HG03095 (cell line): ENCODE data around the gene KLF12.

Experiments
- ATAC-seq: cut with Tn5 transposase; IDR thresholded peaks from one replicate; pipeline ENCODE4 v1.9.1; 2021; ENCODE audit warnings: moderate library complexity; ENCODE audit not compliant: unreplicated experiment

The KLF12 gene

DNA sequence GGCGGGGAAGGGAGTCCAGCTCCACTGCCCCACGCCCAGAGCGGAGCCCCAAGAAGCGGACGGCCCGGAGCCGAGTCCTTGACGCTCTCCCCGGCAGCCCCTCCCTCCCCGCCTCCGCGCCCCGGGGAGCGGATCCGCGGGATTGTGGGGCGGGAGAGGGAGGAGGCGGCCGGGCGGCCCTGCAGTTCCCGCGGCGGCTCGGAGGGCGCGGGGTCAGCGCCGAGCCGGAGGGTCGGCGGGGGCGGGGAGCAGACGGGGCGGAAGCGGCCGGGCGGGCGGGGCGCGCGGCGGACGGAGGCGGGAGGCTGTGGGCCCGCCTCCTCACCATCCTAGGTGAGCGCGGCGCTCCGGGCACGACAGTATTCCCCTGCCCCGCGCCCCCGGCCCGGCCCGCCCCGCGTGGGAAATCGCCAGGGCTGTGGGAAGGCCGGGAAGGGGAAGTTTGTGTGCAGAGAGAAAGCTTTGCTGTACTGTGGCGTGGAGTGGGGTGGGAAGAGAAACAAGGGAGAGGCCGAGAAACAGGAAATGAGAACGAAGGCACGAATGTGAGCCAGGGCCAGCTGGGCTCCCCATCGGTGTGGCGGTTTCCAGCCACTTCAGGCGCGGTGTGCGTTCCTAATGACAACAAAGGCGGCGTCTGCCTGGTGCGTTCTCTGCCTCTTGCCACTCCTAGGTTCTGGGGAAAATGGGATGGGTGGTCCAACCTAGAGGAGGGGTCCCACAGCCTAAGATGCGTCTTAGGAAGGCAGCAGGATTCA, 1.3 kb upstream of the KLF12 start:
- peak; percentile 43 for ATAC-seq

DNA sequence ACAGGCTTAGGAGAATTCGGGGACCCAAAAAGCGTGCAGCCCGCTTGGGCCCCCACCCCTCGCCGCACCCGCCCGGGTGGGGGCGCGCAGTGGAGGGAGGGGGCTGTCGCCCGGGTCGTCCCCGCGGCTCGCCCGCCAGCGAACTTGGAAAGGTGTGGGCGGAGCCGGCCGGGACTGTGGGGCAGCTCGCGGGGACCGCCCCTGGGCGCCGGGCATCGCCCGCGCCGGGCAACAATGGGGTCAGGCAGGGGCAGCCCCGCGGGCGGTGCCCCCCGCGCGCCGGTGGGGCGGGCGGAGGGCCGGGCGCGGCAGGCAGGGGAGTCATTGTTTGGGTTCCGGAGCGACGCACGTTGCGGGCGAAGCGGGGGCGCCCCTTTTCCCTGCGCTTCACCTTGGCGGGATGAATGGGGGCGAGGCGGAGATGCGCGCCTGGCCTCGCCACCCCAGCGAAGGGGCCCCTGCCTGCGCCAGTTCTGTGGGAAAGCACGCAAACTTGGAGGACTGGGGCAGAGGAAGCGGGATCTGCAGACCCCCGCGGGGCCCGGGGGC, 647 bp upstream of the KLF12 start:
- ATAC-seq: peak; percentile 13

DNA sequence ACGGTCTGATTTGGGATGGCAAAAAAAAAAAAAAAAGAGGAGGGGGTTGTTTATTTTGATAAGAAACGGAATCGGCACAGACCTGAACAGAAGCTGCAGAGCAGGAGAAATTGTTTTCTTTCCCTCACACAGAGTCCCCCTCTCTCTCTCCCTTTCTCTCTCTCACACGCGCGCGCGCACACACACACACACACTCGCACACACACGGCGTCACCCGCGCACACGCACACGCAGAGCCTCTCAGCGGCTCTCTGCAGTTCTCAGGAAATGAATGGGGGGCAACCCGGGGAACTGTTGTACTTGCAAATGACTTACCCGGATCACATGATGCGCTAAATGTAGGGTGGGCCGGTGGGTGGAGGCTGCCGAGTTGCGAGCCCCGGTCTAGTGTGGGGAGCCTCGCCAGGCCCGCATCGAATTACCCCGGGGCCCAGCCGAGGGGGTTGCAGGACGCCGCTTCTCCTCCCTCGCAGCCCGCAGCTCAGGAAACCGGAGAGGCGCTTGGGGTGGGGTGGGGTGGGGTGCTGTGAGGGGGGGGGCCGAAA, 475 bp downstream of the KLF12 start:
- ATAC-seq: peak; percentile 44

DNA sequence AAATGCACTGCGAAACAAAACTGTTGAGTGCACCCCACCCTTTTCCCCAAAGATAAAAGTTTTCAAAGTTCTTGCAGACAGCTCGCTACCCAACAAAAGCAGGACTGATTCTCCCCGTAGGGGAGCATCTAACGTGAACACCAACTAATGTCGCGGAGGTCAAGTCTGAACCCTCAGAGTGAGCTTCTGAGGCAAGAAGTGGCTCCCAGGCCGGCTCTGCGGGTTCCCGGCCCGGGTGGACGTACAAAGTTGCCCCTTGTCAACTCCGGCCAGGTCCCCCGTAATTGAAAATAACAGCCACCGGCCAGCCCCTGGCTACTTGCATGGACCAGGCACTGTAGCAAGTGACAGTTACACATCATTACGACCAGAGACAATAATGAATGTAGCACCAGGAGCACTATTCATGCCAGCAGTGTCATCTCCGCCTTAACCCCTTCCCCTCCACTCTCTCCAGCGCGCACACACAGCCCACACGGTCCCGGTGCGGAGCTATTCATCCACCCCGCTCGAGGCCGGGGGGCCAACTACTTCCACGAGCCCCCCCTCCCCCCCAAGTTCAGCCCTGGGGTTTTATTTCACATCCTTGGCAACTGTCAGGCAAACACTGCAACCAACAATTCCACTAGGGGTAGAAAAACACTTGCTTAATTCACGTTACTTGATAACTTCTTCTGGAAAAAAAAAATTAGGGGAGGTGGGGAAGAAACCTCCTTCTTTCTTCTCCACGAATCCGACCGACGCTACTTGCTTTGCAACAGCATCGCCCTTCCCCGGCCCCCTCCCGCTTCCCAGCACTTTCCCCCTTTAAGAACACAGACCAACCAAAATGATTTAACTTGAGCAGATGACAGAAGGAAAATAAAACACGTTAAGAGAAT, 1.2 kb downstream of the KLF12 start:
- ATAC-seq: no peak

DNA sequence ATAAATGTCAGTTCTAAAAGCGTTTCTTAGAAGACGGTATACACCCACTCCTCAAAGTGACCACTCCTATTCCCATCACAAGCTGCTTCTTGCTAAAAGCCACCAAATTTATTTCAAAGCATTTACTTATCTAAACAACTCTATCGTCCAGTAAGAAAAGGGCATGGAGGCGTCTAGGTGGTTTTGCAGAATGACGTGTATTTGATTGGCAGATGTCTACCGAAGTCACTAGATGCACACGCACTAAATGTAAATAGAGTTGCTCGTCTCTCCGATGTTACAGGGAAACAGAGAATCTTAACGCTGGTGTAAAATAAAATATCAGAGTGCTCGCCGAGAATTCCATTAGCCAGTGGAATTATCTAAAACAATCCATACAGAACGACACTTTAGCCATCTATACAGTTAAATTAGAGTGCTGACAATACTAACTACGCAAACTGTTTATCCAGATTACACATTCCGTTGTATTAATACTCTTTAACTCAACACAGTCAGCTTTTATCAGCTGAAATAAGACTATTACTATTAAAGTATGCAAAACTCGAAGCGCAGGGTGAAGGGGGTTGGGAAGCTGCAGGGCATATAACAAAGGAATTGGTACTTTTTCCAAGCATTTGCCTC, 1.9 kb downstream of the KLF12 start:
- no peak for ATAC-seq

DNA sequence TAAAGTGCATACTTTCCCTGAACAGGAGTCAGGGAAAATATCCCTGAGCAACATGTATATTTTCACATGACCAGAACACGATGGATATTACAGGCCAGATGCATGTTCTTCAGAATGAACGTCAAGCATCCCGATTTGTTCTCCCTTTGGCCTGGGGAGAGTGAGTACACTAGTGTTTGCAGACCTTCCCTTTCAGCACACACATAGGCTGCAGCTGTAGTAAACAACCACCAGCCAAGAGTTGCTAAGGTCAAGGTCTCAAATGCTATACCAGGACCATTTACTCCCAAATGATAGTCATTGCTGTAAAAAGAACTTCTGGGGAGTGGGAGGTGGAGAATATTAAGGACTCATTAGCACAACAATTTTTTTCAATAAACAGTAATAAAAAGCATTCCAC, 3.0 kb downstream of the KLF12 start:
- no peak for ATAC-seq

DNA sequence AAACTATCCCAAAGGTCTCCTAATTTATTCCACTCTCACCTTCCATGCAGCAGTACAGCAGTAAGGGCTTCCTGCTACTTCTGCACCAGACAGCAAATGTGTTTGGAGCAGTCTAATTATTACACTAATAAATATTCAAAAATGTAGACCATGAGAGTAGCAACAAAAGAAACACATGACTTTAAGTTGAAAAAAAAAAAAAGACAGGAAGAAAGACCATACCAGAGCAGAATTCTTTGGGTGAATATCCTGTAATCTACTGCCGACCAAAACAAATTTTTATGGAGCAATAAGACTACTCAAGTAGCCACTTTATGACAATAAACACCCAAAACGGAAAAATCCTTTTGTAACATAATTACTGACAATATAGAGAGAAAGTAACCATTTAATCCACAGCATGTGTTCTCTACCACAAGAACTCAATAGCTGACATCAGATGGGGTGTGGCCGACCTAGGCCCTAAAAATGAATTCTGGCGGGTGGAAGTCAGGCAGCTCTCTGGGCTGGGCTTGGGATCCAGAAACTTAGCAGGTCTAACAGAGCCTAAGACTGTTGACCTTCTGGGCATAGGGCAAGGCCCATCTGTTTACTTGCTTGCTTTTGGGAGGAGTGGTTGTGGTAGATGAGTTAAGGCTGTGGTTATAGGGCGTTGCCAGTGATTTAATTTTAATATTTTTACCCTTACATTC, 4.6 kb downstream of the KLF12 start:
- no peak for ATAC-seq

DNA sequence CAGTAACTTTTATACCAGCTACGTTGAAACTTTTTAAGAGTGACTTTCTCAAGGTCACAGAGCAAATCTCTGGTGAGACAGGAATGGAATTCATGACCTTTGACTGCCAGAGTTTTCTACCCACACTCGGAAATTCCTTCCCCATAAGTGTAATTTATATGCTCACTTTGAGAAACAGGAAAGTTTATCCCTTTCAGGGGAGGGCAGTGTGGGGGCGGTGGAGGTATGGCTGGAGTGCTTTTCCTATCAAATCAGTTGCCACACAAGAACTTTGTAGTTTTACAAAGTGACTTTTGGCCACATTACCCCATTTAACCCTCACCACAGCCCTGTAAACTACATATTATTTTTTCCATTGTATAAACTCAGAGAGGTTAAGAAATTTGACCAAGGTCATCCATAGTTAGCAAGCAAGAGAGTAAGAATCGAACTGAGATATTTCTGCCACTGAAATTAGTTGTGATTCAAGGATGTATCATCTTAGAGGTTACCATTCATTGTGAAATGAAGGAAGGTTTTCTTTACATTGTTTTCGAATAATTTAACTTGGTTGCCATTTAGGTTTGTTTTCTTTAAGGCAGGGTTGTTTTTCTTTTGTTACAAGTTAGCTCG, 5.9 kb downstream of the KLF12 start:
- no peak for ATAC-seq

DNA sequence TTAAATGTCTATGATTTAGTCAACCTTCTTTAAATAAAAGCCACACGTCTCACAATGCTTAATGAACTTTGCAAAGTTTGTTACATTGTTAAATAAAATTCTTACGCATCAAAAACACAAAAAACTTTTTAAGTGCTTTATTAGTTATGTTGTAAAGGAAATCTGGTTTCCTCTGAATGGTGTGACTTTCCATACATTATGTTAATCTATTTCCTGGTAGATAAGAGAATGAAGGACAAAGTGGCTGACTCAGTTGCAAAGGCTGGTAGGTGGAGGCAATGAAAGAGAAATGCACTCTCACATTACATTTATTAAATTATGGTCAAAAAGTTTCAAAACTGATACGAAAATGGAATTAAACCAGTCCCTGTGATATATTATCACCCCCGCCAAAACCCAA, 15.9 kb downstream of the KLF12 start:
- no peak for ATAC-seq

DNA sequence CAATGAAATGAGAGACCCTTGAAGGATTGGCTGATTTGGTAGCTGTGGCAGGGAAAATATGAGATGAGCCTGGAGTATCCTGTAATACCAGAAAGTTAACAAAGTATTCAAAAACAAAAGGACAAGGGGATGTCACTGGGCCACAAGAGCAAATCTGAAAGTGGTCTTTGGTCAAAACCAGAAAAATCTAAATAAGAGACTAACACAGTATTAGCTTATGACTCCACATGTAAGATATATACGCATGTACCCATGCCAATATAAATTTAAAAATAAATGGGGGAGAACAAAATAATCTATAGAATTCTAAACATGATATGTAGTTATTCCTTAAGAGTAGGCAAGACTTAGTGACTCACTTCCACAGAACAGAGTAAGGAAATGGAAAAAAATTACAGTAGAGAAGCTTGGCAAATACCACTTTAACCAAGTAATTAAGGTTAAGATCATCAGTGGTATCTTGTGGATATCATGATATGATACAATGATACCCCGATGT, 16.9 kb downstream of the KLF12 start:
- no peak for ATAC-seq

DNA sequence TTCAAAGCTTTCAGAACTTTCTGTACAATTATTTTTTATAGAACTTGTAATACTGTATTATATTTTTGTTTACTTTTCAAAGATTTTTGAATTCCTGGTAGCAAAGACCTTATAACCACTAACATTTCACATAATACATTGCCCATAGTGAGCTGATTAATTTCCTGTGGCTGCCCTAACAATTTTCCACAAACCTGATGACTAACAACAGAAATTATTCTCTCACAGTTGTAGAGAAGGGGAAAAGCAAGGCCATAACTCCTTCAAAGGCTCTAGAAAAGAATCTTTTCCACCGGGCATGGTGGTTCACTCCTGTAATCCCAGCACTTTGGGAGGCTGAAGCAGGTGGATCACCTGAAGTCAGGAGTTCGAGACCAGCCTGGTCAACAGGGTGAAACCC, 19.1 kb downstream of the KLF12 start:
- no peak for ATAC-seq

DNA sequence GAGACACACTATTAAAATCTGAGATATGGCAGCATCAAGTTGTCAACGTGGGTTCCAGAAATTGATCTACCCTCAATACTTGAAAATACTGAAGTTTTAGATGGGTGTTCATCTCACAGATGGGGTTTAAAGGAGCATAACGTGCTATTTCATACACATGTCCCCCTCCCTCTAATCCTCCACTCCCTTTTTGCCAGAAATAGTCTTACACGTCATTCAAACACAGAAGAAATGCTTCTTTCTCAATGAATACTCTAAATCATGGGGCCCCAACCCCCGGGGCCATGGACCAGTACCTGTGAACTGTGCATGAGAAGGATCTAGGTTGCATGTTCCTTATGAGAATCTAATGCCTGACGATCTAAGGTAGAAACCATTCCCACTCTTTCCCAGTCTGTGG, 19.6 kb downstream of the KLF12 start:
- no peak for ATAC-seq

DNA sequence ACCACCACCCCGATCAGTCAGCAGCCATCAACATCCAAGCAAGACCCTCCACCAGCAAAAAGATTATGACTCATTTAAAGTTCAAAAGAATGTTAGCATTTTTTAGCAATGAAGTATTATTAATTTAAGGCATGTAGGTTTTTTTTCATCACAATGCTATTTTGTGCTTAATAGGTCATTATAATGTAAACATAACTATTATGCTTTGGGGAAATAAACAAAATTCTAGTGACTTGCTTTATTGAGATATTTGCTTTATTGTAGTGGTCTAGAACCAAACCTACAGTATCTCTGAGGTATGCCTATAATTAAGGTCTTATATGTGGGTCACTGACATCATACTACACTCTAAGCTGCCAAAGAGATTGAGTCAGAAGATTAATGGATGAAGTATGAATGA, 20.0 kb downstream of the KLF12 start:
- no peak for ATAC-seq

DNA sequence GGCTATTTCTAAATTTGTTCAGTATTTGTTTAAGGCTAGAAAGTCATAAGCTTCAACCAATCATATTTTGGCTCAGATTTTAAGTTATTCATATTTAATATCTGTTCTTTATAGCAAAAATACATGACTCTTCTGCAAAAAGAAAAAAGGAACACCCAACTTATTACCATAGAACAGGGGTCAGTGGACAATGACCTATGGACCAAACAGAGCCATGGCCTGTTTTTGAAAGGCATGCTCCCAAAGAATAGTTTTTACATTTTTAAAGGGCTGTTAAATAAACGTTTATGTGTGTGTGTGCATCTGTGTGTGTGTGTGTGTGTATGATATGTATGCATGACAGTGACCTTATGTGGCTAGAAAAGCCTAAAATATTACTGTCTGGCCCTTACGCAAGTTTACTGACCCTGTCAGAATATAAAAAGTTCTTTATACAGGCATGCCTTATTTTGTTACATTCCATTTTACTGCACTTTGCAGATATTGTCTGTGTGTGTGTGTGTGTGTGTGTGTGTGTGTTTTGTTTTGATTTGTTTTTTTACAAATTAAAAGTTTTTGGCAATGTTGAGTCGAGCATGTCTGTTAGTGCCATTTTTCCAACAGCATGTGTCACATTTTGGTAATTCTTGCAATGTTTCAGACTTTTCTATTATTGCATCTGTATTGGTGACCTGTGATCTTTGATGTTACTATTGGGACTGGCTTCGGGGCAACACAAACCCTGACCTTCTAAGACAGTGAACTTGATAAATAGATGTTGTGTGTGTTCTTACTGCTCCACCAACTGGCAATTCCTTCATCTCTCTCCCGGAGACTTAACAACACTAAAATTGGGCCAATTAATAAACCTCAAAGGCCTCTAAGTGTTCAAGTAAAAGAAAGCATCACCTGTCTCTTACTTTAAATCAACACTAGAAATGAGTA, 22.0 kb downstream of the KLF12 start:
- no peak for ATAC-seq

DNA sequence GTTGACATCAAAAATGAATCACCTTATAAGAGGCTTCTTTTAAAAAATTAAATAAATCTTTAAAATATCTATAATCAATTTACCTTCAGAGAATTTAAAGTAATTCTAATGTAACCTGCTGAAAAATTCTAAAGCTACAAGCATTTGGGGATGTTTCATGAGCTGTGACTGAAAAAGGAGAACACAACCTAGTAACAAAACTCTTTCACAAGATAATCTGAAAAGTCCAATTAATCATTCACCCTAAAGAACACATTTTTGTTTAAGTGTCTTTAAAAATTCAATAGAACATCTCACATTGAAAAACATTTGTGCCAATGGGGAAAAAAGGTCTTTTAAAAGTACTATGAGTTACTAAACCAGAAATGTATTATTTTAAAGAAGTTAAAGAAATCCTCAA, 22.8 kb downstream of the KLF12 start:
- no peak for ATAC-seq

DNA sequence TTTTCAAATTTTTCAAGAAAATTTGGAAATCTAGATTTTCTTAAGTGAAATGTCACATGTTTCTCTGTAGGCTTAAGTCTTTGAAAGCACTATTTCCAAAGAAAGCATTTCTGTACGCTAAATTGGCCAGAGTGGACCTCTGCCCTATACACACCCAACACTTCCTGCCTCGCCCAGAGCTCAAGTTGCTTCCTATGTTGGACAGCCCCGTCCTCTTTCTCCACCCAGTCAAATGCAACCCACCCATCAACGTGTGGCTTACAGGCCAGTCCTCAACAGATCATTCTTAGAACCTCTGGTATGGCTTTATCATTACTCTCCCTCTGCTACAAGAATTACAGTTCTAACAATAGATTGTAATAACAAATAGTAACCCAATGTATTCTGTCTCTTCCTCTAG, 24.2 kb downstream of the KLF12 start:
- no peak for ATAC-seq

DNA sequence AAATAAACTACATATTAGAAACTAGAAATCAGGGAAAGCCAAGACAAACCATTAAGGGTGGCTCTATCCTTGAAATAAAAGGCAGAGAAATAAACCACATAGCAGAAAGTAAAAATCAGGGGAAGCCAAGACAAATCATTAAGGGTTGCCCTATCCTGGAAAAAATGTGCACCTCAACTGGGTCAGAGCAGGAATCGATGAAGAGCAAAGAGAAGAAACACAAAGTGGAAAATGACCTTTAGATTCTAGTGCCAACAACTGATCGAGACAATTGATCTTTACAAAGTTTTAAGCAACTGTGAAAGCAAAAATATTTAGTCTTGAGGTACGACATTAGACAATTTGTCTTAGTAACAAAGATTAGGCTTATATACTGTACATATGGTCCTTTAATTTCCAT, 26.6 kb downstream of the KLF12 start:
- no peak for ATAC-seq

DNA sequence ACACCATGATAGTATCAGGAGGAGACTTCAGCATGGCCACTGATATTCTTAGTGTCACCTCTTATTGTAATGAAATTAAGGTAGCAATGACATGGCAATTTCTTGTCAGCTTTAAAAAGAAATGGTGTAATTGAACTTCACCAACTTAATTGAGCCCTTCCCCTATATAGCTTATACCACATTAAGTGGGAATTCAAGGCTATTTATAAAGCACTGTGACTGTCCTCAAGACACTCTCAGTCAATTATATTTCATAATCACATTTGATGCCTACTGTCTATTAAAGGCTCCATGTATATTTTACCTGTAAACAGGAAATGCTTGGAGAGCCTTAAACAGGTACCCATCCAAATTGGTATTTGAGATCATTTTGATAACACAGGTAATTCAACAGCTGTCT, 28.3 kb downstream of the KLF12 start:
- no peak for ATAC-seq

DNA sequence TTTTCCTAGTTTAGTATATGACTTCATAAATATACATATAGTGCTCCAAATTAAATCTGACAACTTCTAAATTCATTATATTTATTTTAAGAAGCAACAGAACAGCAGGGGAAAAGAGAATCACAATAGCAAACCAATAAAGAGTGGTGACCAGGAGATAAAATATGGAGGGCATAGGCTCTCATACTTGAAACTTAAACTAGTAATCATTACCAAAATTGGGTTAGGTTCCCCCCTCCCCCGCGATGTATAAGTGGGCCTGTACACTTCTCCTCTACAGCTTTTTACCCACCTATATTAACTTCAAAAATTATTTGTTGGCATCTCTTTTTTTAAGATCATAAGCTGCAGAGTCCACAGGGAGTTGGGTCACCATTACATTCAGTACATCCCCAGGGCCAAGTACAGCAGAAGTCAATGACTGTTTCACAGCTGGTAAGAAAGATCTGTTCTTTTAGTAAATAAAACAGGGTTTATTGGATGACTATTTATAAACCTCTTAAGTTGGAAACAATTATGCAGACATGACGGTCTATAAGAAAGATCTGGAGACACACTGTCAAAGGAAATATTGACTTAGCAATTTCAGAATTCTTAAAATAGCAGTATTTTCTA, 29.4 kb downstream of the KLF12 start:
- no peak for ATAC-seq
